WTC11 (cell line): ENCODE results near the gene SMIM17. TPM values are rescaled to one million over a fixed set of nuclear protein-coding genes. Genes with fewer than 3 reads are reported as not detected.

Experiments
- ATAC-seq: fragments of 200-7000 bp; cut with Tn5 transposase; 2 replicates; pipeline ENCODE4 v1.10.0; 2021; ENCODE audit warnings: mild to moderate bottlenecking, moderate library complexity
- CTCF ChIA-PET: fragments of 300-600 bp; sonication (Branson Sonifier 250); formaldehyde crosslinking; loops from one replicate; lab custom pipeline; 2021; ENCODE audit warnings: antibody characterized with exemption; lab: Charles Lee
- POLR2A ChIA-PET: fragments of 350-600 bp; sonication (Branson Sonifier 250); formaldehyde crosslinking; loops from one replicate; lab custom pipeline; 2021; ENCODE audit warnings: antibody characterized with exemption; lab: Charles Lee
- DNase-seq: peaks from one replicate; pipeline ENCODE4 v3.0.0; 2021; ENCODE audit warnings: low spot score
- H3K27ac Mint-ChIP-seq: 2 replicates; pipeline ENCODE4 v1.8.0; 2021; ENCODE audit warnings: mixed read lengths
- H3K27me3 Mint-ChIP-seq: 2 replicates; pipeline ENCODE4 v1.8.0; 2021; ENCODE audit warnings: low read depth, mild to moderate bottlenecking, moderate library complexity, mixed read lengths
- H3K36me3 Mint-ChIP-seq: 2 replicates; pipeline ENCODE4 v1.8.0; 2021; ENCODE audit warnings: mixed read lengths
- H3K4me1 Mint-ChIP-seq: 2 replicates; pipeline ENCODE4 v1.8.0; 2022; ENCODE audit warnings: mixed read lengths
- H3K4me3 Mint-ChIP-seq: 2 replicates; pipeline ENCODE4 v1.8.0; 2021; ENCODE audit warnings: mild to moderate bottlenecking, moderate library complexity, mixed read lengths
- H3K9me3 Mint-ChIP-seq: 2 replicates; pipeline ENCODE4 v1.8.0; 2021; ENCODE audit warnings: mixed read lengths
- ATF1 ChIP-seq: sonication (generic); formaldehyde crosslinking; IDR thresholded peaks from 2 replicates; pipeline ENCODE4 v1.8.1; 2023; ENCODE audit warnings: mild to moderate bottlenecking, moderate library complexity, missing genetic modification reagents
- CREM ChIP-seq: sonication (generic); formaldehyde crosslinking; IDR thresholded peaks from 2 replicates; pipeline ENCODE4 v1.8.1; 2022; ENCODE audit warnings: mild to moderate bottlenecking, missing genetic modification reagents, moderate library complexity
- IRF2 ChIP-seq: sonication (generic); formaldehyde crosslinking; IDR thresholded peaks from 2 replicates; pipeline ENCODE4 v1.8.0; 2022; ENCODE audit warnings: low read depth, missing genetic modification reagents, borderline replicate concordance
- JAZF1 ChIP-seq: fragments of 250-450 bp; sonication (Bioruptor Pico); IDR thresholded peaks from 2 replicates; pipeline ENCODE4 v1.9.0; 2021; ENCODE audit warnings: moderate library complexity, mild to moderate bottlenecking, inconsistent platforms
- KAT7 ChIP-seq: sonication (generic); formaldehyde crosslinking; IDR thresholded peaks from 2 replicates; pipeline ENCODE4 v1.8.1; 2023; ENCODE audit warnings: missing genetic modification reagents, mild to moderate bottlenecking, borderline replicate concordance
- NFATC4 ChIP-seq: fragments of 250-450 bp; sonication (Bioruptor Pico); IDR thresholded peaks from 2 replicates; pipeline ENCODE4 v1.9.0; 2021; ENCODE audit warnings: mild to moderate bottlenecking
- NFE2L1 ChIP-seq: sonication (generic); formaldehyde crosslinking; IDR thresholded peaks from 2 replicates; pipeline ENCODE4 v1.8.1; 2023; ENCODE audit warnings: missing genetic modification reagents
- RELA ChIP-seq: sonication (generic); formaldehyde crosslinking; IDR thresholded peaks from 2 replicates; pipeline ENCODE4 v1.8.1; 2022; ENCODE audit warnings: missing genetic modification reagents, mild to moderate bottlenecking, borderline replicate concordance
- TEAD4 ChIP-seq: sonication (generic); formaldehyde crosslinking; IDR thresholded peaks from 2 replicates; pipeline ENCODE4 v1.8.0; 2022; ENCODE audit warnings: mild to moderate bottlenecking, missing genetic modification reagents
- TP53 ChIP-seq: sonication (generic); formaldehyde crosslinking; IDR thresholded peaks from 2 replicates; pipeline ENCODE4 v1.8.1; 2023; ENCODE audit warnings: mild to moderate bottlenecking, missing genetic modification reagents
- ZNF138 ChIP-seq: sonication (generic); formaldehyde crosslinking; conservative IDR thresholded peaks from 2 replicates; pipeline ENCODE4 v1.8.1; 2022; ENCODE audit warnings: mild to moderate bottlenecking, moderate library complexity, missing genetic modification reagents
- ZNF263 ChIP-seq: sonication (generic); formaldehyde crosslinking; IDR thresholded peaks from 2 replicates; pipeline ENCODE4 v1.8.1; 2022; ENCODE audit warnings: low read depth, mild to moderate bottlenecking, moderate library complexity, missing genetic modification reagents
- total RNA-seq: library from RNA; stranded (reverse); gene quantifications from 3 replicates; pipeline ENCODE4 v1.2.3, GENCODE V29; 2021
- TF ChIP-seq, protein P1 (sequence below): sonication (generic); formaldehyde crosslinking; IDR thresholded peaks from 2 replicates; pipeline ENCODE4 v1.8.0; 2022; ENCODE audit warnings: mild to moderate bottlenecking, missing genetic modification reagents
- TF ChIP-seq, protein P2 (sequence below): sonication (generic); formaldehyde crosslinking; IDR thresholded peaks from 2 replicates; pipeline ENCODE4 v1.8.1; 2023; ENCODE audit warnings: mild to moderate bottlenecking, missing genetic modification reagents, borderline replicate concordance
- TF ChIP-seq, protein P3 (sequence below): fragments of 200-600 bp; IDR thresholded peaks from 2 replicates; pipeline ENCODE4 v1.8.0; 2022; ENCODE audit warnings: antibody characterized with exemption
- TF ChIP-seq, protein P4 (sequence below): sonication (generic); formaldehyde crosslinking; IDR thresholded peaks from 2 replicates; pipeline ENCODE4 v1.8.0; 2022; ENCODE audit warnings: mild to moderate bottlenecking, missing genetic modification reagents
- TF ChIP-seq, protein P5 (sequence below): sonication (generic); formaldehyde crosslinking; IDR thresholded peaks from 2 replicates; pipeline ENCODE4 v1.8.1; 2022; ENCODE audit warnings: low read depth, mild to moderate bottlenecking, moderate library complexity, missing genetic modification reagents, borderline replicate concordance
- TF ChIP-seq, protein P6 (sequence below): fragments of 250-450 bp; sonication (Bioruptor Pico); IDR thresholded peaks from 2 replicates; pipeline ENCODE4 v1.9.0; 2021; ENCODE audit warnings: moderate library complexity, mild to moderate bottlenecking, inconsistent platforms, borderline replicate concordance
- TF ChIP-seq, protein P7 (sequence below): sonication (generic); formaldehyde crosslinking; IDR thresholded peaks from 2 replicates; pipeline ENCODE4 v1.8.0; 2023; ENCODE audit warnings: missing genetic modification reagents, mild to moderate bottlenecking, borderline replicate concordance
- TF ChIP-seq, protein P8 (sequence below): sonication (generic); formaldehyde crosslinking; IDR thresholded peaks from 2 replicates; pipeline ENCODE4 v1.8.0; 2022; ENCODE audit warnings: mild to moderate bottlenecking, missing genetic modification reagents

Gene SMIM17
- total RNA-seq, 1 experiment from 2014 or later: 0.15 TPM

DNA sequence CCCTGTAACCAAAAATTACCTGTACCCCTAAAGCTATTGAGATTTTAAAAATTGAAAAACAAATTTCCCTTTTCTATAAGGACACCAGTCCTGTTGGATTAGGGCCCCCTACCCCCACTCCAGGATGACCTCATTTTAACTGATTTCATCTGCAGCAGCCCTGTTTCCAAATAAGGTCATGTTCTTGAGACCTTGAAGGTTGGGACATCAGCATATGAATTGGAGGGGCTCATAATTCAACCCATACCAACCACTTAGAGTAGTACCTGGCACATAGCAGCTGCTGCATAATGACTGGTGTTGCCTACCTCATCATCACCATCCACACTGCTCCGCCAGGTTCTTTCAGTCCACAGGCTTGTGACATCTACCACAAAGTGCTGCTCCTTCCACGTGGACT lies 30.2 kb upstream of the SMIM17 start:
- Mint-ChIP-seq H3K9me3 (peaks cover 87% of the 10 kb centered on the region), H3K36me3 (peaks cover 84% of the 10 kb centered on the region), H3K27me3 (peaks cover 4% of the 10 kb centered on the region), H3K27ac (no peak overlapping the region), H3K4me1 (peaks cover 3% of the 10 kb centered on the region; the same call in 1 of the 2 replicates), H3K4me3 (no peak overlapping the region)
- TF ChIP-seq, protein P1, sequence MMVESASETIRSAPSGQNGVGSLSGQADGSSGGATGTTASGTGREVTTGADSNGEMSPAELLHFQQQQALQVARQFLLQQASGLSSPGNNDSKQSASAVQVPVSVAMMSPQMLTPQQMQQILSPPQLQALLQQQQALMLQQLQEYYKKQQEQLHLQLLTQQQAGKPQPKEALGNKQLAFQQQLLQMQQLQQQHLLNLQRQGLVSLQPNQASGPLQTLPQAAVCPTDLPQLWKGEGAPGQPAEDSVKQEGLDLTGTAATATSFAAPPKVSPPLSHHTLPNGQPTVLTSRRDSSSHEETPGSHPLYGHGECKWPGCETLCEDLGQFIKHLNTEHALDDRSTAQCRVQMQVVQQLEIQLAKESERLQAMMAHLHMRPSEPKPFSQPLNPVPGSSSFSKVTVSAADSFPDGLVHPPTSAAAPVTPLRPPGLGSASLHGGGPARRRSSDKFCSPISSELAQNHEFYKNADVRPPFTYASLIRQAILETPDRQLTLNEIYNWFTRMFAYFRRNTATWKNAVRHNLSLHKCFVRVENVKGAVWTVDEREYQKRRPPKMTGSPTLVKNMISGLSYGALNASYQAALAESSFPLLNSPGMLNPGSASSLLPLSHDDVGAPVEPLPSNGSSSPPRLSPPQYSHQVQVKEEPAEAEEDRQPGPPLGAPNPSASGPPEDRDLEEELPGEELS (CRISPR knock-in tag): no peak
- TF ChIP-seq, protein P2, sequence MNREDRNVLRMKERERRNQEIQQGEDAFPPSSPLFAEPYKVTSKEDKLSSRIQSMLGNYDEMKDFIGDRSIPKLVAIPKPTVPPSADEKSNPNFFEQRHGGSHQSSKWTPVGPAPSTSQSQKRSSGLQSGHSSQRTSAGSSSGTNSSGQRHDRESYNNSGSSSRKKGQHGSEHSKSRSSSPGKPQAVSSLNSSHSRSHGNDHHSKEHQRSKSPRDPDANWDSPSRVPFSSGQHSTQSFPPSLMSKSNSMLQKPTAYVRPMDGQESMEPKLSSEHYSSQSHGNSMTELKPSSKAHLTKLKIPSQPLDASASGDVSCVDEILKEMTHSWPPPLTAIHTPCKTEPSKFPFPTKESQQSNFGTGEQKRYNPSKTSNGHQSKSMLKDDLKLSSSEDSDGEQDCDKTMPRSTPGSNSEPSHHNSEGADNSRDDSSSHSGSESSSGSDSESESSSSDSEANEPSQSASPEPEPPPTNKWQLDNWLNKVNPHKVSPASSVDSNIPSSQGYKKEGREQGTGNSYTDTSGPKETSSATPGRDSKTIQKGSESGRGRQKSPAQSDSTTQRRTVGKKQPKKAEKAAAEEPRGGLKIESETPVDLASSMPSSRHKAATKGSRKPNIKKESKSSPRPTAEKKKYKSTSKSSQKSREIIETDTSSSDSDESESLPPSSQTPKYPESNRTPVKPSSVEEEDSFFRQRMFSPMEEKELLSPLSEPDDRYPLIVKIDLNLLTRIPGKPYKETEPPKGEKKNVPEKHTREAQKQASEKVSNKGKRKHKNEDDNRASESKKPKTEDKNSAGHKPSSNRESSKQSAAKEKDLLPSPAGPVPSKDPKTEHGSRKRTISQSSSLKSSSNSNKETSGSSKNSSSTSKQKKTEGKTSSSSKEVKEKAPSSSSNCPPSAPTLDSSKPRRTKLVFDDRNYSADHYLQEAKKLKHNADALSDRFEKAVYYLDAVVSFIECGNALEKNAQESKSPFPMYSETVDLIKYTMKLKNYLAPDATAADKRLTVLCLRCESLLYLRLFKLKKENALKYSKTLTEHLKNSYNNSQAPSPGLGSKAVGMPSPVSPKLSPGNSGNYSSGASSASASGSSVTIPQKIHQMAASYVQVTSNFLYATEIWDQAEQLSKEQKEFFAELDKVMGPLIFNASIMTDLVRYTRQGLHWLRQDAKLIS (CRISPR knock-in tag): no peak
- no peak for TF ChIP-seq JAZF1 (CRISPR knock-in tag)
- TF ChIP-seq TEAD4 (CRISPR knock-in tag): no peak
- TF ChIP-seq RELA (CRISPR knock-in tag): no peak
- TF ChIP-seq, protein P3, sequence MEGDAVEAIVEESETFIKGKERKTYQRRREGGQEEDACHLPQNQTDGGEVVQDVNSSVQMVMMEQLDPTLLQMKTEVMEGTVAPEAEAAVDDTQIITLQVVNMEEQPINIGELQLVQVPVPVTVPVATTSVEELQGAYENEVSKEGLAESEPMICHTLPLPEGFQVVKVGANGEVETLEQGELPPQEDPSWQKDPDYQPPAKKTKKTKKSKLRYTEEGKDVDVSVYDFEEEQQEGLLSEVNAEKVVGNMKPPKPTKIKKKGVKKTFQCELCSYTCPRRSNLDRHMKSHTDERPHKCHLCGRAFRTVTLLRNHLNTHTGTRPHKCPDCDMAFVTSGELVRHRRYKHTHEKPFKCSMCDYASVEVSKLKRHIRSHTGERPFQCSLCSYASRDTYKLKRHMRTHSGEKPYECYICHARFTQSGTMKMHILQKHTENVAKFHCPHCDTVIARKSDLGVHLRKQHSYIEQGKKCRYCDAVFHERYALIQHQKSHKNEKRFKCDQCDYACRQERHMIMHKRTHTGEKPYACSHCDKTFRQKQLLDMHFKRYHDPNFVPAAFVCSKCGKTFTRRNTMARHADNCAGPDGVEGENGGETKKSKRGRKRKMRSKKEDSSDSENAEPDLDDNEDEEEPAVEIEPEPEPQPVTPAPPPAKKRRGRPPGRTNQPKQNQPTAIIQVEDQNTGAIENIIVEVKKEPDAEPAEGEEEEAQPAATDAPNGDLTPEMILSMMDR: no peak
- no peak for TF ChIP-seq KAT7
- TF ChIP-seq CREM: no peak
- no peak for TF ChIP-seq TP53 (CRISPR knock-in tag)
- no peak for TF ChIP-seq NFE2L1 (CRISPR knock-in tag)
- TF ChIP-seq, protein P4, sequence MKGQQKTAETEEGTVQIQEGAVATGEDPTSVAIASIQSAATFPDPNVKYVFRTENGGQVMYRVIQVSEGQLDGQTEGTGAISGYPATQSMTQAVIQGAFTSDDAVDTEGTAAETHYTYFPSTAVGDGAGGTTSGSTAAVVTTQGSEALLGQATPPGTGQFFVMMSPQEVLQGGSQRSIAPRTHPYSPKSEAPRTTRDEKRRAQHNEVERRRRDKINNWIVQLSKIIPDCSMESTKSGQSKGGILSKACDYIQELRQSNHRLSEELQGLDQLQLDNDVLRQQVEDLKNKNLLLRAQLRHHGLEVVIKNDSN (CRISPR knock-in tag): no peak
- no peak for TF ChIP-seq IRF2 (CRISPR knock-in tag)
- DNase-seq: no peak
- CTCF ChIA-PET: no interaction called here
- ATAC-seq: no peak
- POLR2A ChIA-PET: no interaction called here

DNA sequence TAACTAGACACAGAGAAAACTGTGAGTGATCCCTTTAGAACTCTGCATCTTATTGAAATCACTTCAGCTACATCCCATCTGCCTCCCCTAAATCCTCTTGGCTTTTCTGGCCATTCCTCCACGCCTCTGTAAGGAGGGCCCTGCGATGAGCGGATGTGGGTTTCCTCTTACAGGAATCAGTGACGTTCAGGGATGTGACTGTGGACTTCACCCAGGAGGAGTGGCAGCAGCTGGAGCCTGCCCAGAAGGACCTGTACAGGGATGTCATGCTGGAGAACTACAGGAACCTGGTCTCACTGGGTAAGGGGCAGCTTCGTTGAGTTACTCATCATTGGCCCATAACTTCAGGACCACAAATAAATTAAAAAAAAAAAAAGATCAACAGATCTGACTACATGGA lies 29.3 kb upstream of the SMIM17 start:
- H3K36me3 Mint-ChIP-seq: peaks cover 84% of the 10 kb centered on the region
- H3K27me3 Mint-ChIP-seq: peaks cover 9% of the 10 kb centered on the region
- no peak overlapping the region for H3K4me3 Mint-ChIP-seq
- no peak overlapping the region for H3K27ac Mint-ChIP-seq
- no peak for ATAC-seq
- CTCF ChIA-PET: no interaction called here
- DNase-seq: no peak
- H3K9me3 Mint-ChIP-seq: peaks cover 87% of the 10 kb centered on the region
- POLR2A ChIA-PET: no interaction called here
- peaks cover 3% of the 10 kb centered on the region; the same call in 1 of the 2 replicates for H3K4me1 Mint-ChIP-seq
- no peak for TF ChIP-seq ZNF138 (CRISPR knock-in tag)
- no peak for TF ChIP-seq ZNF263 (CRISPR knock-in tag)
- TF ChIP-seq NFATC4 (CRISPR knock-in tag): no peak
- TF ChIP-seq, protein P5, sequence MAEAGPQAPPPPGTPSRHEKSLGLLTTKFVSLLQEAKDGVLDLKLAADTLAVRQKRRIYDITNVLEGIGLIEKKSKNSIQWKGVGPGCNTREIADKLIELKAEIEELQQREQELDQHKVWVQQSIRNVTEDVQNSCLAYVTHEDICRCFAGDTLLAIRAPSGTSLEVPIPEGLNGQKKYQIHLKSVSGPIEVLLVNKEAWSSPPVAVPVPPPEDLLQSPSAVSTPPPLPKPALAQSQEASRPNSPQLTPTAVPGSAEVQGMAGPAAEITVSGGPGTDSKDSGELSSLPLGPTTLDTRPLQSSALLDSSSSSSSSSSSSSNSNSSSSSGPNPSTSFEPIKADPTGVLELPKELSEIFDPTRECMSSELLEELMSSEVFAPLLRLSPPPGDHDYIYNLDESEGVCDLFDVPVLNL: no peak
- TF ChIP-seq ATF1: no peak
- TF ChIP-seq, protein P6, sequence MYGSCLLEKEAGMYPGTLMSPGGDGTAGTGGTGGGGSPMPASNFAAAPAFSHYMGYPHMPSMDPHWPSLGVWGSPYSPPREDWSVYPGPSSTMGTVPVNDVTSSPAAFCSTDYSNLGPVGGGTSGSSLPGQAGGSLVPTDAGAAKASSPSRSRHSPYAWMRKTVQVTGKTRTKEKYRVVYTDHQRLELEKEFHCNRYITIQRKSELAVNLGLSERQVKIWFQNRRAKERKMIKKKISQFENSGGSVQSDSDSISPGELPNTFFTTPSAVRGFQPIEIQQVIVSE: no peak
- TF ChIP-seq IRF2 (CRISPR knock-in tag): no peak
- TF ChIP-seq, protein P7, sequence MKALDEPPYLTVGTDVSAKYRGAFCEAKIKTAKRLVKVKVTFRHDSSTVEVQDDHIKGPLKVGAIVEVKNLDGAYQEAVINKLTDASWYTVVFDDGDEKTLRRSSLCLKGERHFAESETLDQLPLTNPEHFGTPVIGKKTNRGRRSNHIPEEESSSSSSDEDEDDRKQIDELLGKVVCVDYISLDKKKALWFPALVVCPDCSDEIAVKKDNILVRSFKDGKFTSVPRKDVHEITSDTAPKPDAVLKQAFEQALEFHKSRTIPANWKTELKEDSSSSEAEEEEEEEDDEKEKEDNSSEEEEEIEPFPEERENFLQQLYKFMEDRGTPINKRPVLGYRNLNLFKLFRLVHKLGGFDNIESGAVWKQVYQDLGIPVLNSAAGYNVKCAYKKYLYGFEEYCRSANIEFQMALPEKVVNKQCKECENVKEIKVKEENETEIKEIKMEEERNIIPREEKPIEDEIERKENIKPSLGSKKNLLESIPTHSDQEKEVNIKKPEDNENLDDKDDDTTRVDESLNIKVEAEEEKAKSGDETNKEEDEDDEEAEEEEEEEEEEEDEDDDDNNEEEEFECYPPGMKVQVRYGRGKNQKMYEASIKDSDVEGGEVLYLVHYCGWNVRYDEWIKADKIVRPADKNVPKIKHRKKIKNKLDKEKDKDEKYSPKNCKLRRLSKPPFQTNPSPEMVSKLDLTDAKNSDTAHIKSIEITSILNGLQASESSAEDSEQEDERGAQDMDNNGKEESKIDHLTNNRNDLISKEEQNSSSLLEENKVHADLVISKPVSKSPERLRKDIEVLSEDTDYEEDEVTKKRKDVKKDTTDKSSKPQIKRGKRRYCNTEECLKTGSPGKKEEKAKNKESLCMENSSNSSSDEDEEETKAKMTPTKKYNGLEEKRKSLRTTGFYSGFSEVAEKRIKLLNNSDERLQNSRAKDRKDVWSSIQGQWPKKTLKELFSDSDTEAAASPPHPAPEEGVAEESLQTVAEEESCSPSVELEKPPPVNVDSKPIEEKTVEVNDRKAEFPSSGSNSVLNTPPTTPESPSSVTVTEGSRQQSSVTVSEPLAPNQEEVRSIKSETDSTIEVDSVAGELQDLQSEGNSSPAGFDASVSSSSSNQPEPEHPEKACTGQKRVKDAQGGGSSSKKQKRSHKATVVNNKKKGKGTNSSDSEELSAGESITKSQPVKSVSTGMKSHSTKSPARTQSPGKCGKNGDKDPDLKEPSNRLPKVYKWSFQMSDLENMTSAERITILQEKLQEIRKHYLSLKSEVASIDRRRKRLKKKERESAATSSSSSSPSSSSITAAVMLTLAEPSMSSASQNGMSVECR: no peak
- TF ChIP-seq, protein P8, sequence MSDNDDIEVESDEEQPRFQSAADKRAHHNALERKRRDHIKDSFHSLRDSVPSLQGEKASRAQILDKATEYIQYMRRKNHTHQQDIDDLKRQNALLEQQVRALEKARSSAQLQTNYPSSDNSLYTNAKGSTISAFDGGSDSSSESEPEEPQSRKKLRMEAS (CRISPR knock-in tag): no peak
